Smooth muscle cell (in vitro differentiated cells): ENCODE data around the gene BRINP3. TPM values are rescaled to one million over a fixed set of nuclear protein-coding genes. Genes with fewer than 3 reads are reported as not detected.

ENCODE experiments used
- DNase-seq: peaks from one replicate; lab custom pipeline; 2025; ENCODE audit not compliant: unreplicated experiment; lab: John Stamatoyannopoulos, UW
- H2AFZ ChIP-seq: fragments of 200-600 bp; sonication (generic); 2 replicates; pipeline ENCODE4 v1.6.0; 2016; ENCODE audit warnings: antibody characterized with exemption, low read depth, mild to moderate bottlenecking
- H3F3A ChIP-seq: fragments of 200-600 bp; sonication (generic); 2 replicates; pipeline ENCODE4 v1.6.0; 2017; ENCODE audit warnings: antibody characterized with exemption, low read depth
- H3K27ac ChIP-seq: fragments of 200-600 bp; sonication (generic); 2 replicates; pipeline ENCODE4 v1.5.1; 2016; ENCODE audit warnings: low read depth, mild to moderate bottlenecking
- H3K27me3 ChIP-seq: fragments of 200-600 bp; sonication (generic); 2 replicates; pipeline ENCODE4 v1.6.1; 2016; ENCODE audit warnings: low read depth, mild to moderate bottlenecking
- H3K36me3 ChIP-seq: fragments of 200-600 bp; sonication (generic); 2 replicates; pipeline ENCODE4 v1.5.1; 2016; ENCODE audit warnings: low read depth
- H3K4me1 ChIP-seq: fragments of 200-600 bp; sonication (generic); 2 replicates; pipeline ENCODE4 v1.5.1; 2016; ENCODE audit warnings: low read depth
- H3K4me2 ChIP-seq: fragments of 200-600 bp; sonication (generic); 2 replicates; pipeline ENCODE4 v1.6.0; 2016; ENCODE audit warnings: mild to moderate bottlenecking
- H3K4me3 ChIP-seq: fragments of 200-600 bp; sonication (generic); 2 replicates; pipeline ENCODE4 v1.5.1; 2016; ENCODE audit warnings: mild to moderate bottlenecking
- H3K79me2 ChIP-seq: fragments of 200-600 bp; sonication (generic); 2 replicates; pipeline ENCODE4 v1.6.0; 2016; ENCODE audit warnings: low read depth, mild to moderate bottlenecking
- H3K9ac ChIP-seq: fragments of 200-600 bp; sonication (generic); 2 replicates; pipeline ENCODE4 v1.6.0; 2016; ENCODE audit warnings: low read depth
- H3K9me3 ChIP-seq: fragments of 200-600 bp; sonication (generic); replicated peaks from 2 replicates; pipeline ENCODE4 v1.5.1; 2016; ENCODE audit warnings: low read depth
- H4K20me1 ChIP-seq: fragments of 200-600 bp; sonication (generic); 2 replicates; pipeline ENCODE4 v1.6.0; 2016; ENCODE audit warnings: low read depth
- WGBS: methylation state at CpG from one replicate; pipeline ENCODE4 v1.1.7; 2016; ENCODE audit warnings: low lambda C conversion rate; 5-methylcytosine and 5-hydroxymethylcytosine counted together
- polyA plus RNA-seq: library from polyadenylated mRNA; unstranded; fragments of >200 nt; fragmentation: Nextera tagmentation; extraction: Ambion mirVana; gene quantifications from 2 replicates; pipeline ENCODE4 v1.2.1, GENCODE V29; 2016
- total RNA-seq: library from RNA; depleted of rRNA; stranded (reverse); fragments of >200 nt; gene quantifications from 2 replicates; pipeline ENCODE4 v1.2.3, GENCODE V29; 2014
- TF ChIP-seq, protein P1 (sequence below): fragments of 200-600 bp; sonication (generic); IDR thresholded peaks from 2 replicates; pipeline ENCODE4 v1.5.1; 2017; ENCODE audit warnings: borderline replicate concordance, mild to moderate bottlenecking, antibody characterized with exemption; ENCODE audit not compliant: insufficient read depth, poor library complexity, severe bottlenecking

BRINP3 gene
- total and polyA plus RNA-seq, 2 experiments from 2014 or later = not detected

- Histone ChIP-seq H3K4me3 (no peak overlapping the region), H3K9me3 (no peaks in the 10 kb centered on the region), H3K4me1 (no peaks in the 10 kb centered on the region), H3K36me3 (no peaks in the 10 kb centered on the region), H3K27ac (no peak overlapping the region), H3K4me2 (no peak overlapping the region), H3K9ac (no peak overlapping the region), H4K20me1 (no peaks in the 10 kb centered on the region), H3F3A (no peaks in the 10 kb centered on the region), H2AFZ (no peak overlapping the region), H3K79me2 (no peaks in the 10 kb centered on the region), H3K27me3 (no peaks in the 10 kb centered on the region)
- TF ChIP-seq, protein P1, sequence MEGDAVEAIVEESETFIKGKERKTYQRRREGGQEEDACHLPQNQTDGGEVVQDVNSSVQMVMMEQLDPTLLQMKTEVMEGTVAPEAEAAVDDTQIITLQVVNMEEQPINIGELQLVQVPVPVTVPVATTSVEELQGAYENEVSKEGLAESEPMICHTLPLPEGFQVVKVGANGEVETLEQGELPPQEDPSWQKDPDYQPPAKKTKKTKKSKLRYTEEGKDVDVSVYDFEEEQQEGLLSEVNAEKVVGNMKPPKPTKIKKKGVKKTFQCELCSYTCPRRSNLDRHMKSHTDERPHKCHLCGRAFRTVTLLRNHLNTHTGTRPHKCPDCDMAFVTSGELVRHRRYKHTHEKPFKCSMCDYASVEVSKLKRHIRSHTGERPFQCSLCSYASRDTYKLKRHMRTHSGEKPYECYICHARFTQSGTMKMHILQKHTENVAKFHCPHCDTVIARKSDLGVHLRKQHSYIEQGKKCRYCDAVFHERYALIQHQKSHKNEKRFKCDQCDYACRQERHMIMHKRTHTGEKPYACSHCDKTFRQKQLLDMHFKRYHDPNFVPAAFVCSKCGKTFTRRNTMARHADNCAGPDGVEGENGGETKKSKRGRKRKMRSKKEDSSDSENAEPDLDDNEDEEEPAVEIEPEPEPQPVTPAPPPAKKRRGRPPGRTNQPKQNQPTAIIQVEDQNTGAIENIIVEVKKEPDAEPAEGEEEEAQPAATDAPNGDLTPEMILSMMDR = no peak
- no peak for DNase-seq
Observed at GRCh38 chr1:190116921-190117320, 360.7 kb downstream of the BRINP3 start.

DNA sequence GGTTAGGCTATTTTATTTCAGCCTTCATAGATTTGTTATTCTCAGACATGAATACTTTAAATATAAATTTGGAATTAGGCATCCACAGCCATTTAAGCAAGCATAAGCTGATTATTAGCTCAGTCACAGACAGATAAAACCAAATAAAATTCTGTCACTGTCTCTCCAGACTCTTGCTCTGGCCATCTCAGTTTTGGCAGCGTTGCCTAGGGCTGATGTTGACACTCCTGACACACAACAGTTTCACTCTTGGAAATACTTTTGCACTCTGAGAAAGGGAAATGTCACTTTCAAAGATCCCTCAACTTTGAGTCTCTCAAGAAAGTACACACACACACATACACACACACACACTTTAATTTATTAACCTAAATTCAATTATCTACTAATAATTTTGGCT, 372.7 kb downstream of the BRINP3 start:
- Histone ChIP-seq H3K9me3 (no peaks in the 10 kb centered on the region), H3F3A (no peaks in the 10 kb centered on the region), H3K27ac (no peak overlapping the region), H3K27me3 (no peaks in the 10 kb centered on the region), H3K79me2 (no peaks in the 10 kb centered on the region), H3K36me3 (no peaks in the 10 kb centered on the region), H3K4me2 (no peak overlapping the region), H2AFZ (no peak overlapping the region), H4K20me1 (no peaks in the 10 kb centered on the region), H3K4me3 (no peak overlapping the region), H3K4me1 (no peaks in the 10 kb centered on the region), H3K9ac (no peak overlapping the region)
- DNase-seq = no peak
- WGBS = 56% methylated on average over 1 of the region's 1 CpG
- TF ChIP-seq, protein P1 = no peak

DNA sequence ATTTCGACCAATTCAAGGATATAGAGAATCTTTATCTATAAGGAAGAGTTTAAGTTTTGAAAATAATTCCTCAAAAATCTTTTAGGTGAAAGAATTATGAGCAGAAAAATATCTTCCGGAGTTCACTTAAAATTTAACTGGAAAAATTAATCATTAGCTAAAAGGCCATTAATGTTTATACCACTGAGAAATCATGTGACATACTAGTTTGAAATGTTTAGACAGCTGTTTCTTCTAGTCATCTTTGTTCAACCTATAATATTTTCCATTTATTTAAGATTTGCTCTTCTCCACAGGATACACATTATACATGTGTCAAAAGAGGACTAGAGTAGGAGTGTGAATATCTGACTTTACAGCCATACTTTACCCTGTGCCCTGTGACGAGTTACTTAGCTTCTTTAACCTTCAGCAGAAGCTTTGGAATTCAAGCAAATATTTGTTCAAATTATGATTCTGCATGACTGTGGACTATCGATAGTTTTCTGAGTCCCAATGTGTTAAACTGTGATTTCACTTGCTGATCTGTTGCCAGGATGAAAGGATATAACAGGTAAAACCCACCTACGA, 374.8 kb downstream of the BRINP3 start:
- H3K4me3 ChIP-seq = no peak overlapping the region
- no peak for DNase-seq
- H3K27me3 ChIP-seq = no peaks in the 10 kb centered on the region
- TF ChIP-seq, protein P1 = no peak
- H4K20me1 ChIP-seq = no peaks in the 10 kb centered on the region
- no peaks in the 10 kb centered on the region for H3K79me2 ChIP-seq
- no peaks in the 10 kb centered on the region for H3F3A ChIP-seq
- no peak overlapping the region for H3K4me2 ChIP-seq
- H3K27ac ChIP-seq = no peak overlapping the region
- WGBS = 82% methylated on average over 5 of the region's 5 CpGs
- H3K9ac ChIP-seq = no peak overlapping the region
- no peaks in the 10 kb centered on the region for H3K4me1 ChIP-seq
- H3K9me3 ChIP-seq = no peaks in the 10 kb centered on the region
- no peaks in the 10 kb centered on the region for H3K36me3 ChIP-seq
- no peak overlapping the region for H2AFZ ChIP-seq

- Histone ChIP-seq H3K27ac (no peak overlapping the region), H3K4me2 (no peak overlapping the region), H3K4me1 (no peaks in the 10 kb centered on the region), H3K9ac (no peak overlapping the region), H3F3A (no peaks in the 10 kb centered on the region), H3K4me3 (no peak overlapping the region), H2AFZ (no peak overlapping the region), H3K36me3 (no peaks in the 10 kb centered on the region), H3K9me3 (no peaks in the 10 kb centered on the region), H3K27me3 (no peaks in the 10 kb centered on the region), H3K79me2 (no peaks in the 10 kb centered on the region), H4K20me1 (no peaks in the 10 kb centered on the region)
- TF ChIP-seq, protein P1 = no peak
- WGBS = 95% methylated on average over 3 of the region's 3 CpGs
- DNase-seq = no peak
Observed at GRCh38 chr1:190101756-190102155, 375.9 kb downstream of the BRINP3 start.
